SK-N-SH treated with all-trans-retinoic acid at 6 μM for 48 hours (cell line): ENCODE results near the gene SLC28A1.

ENCODE experiments used
- ARNTL ChIP-seq: fragments of 450-650 bp; formaldehyde crosslinking; IDR thresholded peaks from 2 replicates; pipeline ENCODE4 v1.5.0; 2020; ENCODE audit warnings: low read depth, mild to moderate bottlenecking, moderate library complexity, borderline replicate concordance
- CREB5 ChIP-seq: fragments of 250-450 bp; sonication (Bioruptor Pico); IDR thresholded peaks from 2 replicates; pipeline ENCODE4 v1.5.1; 2020; ENCODE audit warnings: low read depth, mild to moderate bottlenecking, moderate library complexity
- CSDC2 ChIP-seq: fragments of 250-450 bp; sonication (Bioruptor Pico); IDR thresholded peaks from 2 replicates; pipeline ENCODE4 v1.5.0; 2020; ENCODE audit warnings: mild to moderate bottlenecking, moderate library complexity
- CSRNP3 ChIP-seq: fragments of 250-450 bp; sonication (Bioruptor Pico); IDR thresholded peaks from 2 replicates; pipeline ENCODE4 v1.5.1; 2021; ENCODE audit warnings: mild to moderate bottlenecking, moderate library complexity
- ESRRG ChIP-seq: fragments of 250-450 bp; sonication (Bioruptor Pico); IDR thresholded peaks from 2 replicates; pipeline ENCODE4 v1.6.1; 2021; ENCODE audit warnings: mild to moderate bottlenecking
- ISL1 ChIP-seq: fragments of 250-450 bp; sonication (Bioruptor Pico); IDR thresholded peaks from 2 replicates; pipeline ENCODE4 v2.1.2; 2022; ENCODE audit warnings: mild to moderate bottlenecking, moderate library complexity
- PATZ1 ChIP-seq: fragments of 250-450 bp; sonication (Bioruptor Pico); IDR thresholded peaks from 2 replicates; pipeline ENCODE4 v1.8.0; 2020; ENCODE audit warnings: mild to moderate bottlenecking, moderate library complexity, borderline replicate concordance
- POU6F1 ChIP-seq: fragments of 250-450 bp; sonication (Bioruptor Pico); IDR thresholded peaks from 2 replicates; pipeline ENCODE4 v1.8.0; 2021; ENCODE audit warnings: low read depth, mild to moderate bottlenecking, moderate library complexity, borderline replicate concordance
- TCF4 ChIP-seq: fragments of 250-450 bp; sonication (Bioruptor Pico); IDR thresholded peaks from 2 replicates; pipeline ENCODE4 v1.8.0; 2021; ENCODE audit warnings: mild to moderate bottlenecking, moderate library complexity, borderline replicate concordance
- ZFP3 ChIP-seq: fragments of 250-450 bp; sonication (Bioruptor Pico); IDR thresholded peaks from 2 replicates; pipeline ENCODE4 v1.5.0; 2020; ENCODE audit warnings: mild to moderate bottlenecking, moderate library complexity
- ZFP30 ChIP-seq: fragments of 450-650 bp; formaldehyde crosslinking; IDR thresholded peaks from 2 replicates; pipeline ENCODE4 v1.5.0; 2022; ENCODE audit warnings: mild to moderate bottlenecking, moderate library complexity
- ZNF70 ChIP-seq: fragments of 450-650 bp; formaldehyde crosslinking; IDR thresholded peaks from 2 replicates; pipeline ENCODE4 v1.5.0; 2020; ENCODE audit warnings: mild to moderate bottlenecking, moderate library complexity

- no peak for TF ChIP-seq ZFP3 (CRISPR knock-in tag)
- TF ChIP-seq POU6F1 (CRISPR knock-in tag) = no peak
- TF ChIP-seq PATZ1 (CRISPR knock-in tag) = no peak
- TF ChIP-seq CREB5 = no peak
- TF ChIP-seq ARNTL (CRISPR knock-in tag) = no peak
- TF ChIP-seq ESRRG (CRISPR knock-in tag) = no peak
- no peak for TF ChIP-seq CSDC2 (CRISPR knock-in tag)
- no peak for TF ChIP-seq TCF4
- no peak for TF ChIP-seq ZNF70 (CRISPR knock-in tag)
- no peak for TF ChIP-seq CSRNP3 (CRISPR knock-in tag)
- TF ChIP-seq ISL1 = no peak
- TF ChIP-seq ZFP30 (CRISPR knock-in tag) = no peak
These were observed 64.6 kb downstream of the SLC28A1 start for GRCh38 chr15:84949043-84949442.
